HG02571 (cell line): Measurements from ENCODE around the gene ALAS1.
"Not testable (repeated sequence)": the region's sequence is repeated elsewhere in the genome, so short reads cannot be mapped to it uniquely, and the experiment has no call there.

ENCODE experiments used
- ATAC-seq: cut with Tn5 transposase; IDR thresholded peaks from one replicate; pipeline ENCODE4 v1.9.1; 2021; ENCODE audit warnings: mild to moderate bottlenecking, moderate library complexity; ENCODE audit not compliant: unreplicated experiment

The ALAS1 gene

GRCh38 chr3:52176180-52176752, 21.7 kb upstream of the ALAS1 start:
- no peak for ATAC-seq

- no peak for ATAC-seq
Measured at GRCh38 chr3:52176951-52177700, 20.8 kb upstream of the ALAS1 start.

- ATAC-seq, result no peak
Measured at GRCh38 chr3:52177701-52178042, 20.3 kb upstream of the ALAS1 start.

GRCh38 chr3:52178126-52178525, 19.8 kb upstream of the ALAS1 start:
- not testable (repeated sequence) for ATAC-seq

- no peak for ATAC-seq
Measured at GRCh38 chr3:52178537-52178936, 19.4 kb upstream of the ALAS1 start.

- ATAC-seq, result no peak
Measured at GRCh38 chr3:52181543-52181942, 16.4 kb upstream of the ALAS1 start.

- no peak for ATAC-seq
Measured at GRCh38 chr3:52182196-52182595, 15.8 kb upstream of the ALAS1 start.

GRCh38 chr3:52182691-52183090, 15.3 kb upstream of the ALAS1 start:
- no peak for ATAC-seq

- no peak for ATAC-seq
Measured at GRCh38 chr3:52183786-52184445, 14.0 kb upstream of the ALAS1 start.

- no peak for ATAC-seq
Measured at GRCh38 chr3:52184690-52185089, 13.3 kb upstream of the ALAS1 start.

- ATAC-seq, result no peak
Measured at GRCh38 chr3:52185311-52185710, 12.6 kb upstream of the ALAS1 start.

- ATAC-seq, result no peak
Measured at GRCh38 chr3:52185837-52186236, 12.1 kb upstream of the ALAS1 start.

GRCh38 chr3:52186729-52187128, 11.2 kb upstream of the ALAS1 start:
- no peak for ATAC-seq

GRCh38 chr3:52188556-52188955, 9.4 kb upstream of the ALAS1 start:
- no peak for ATAC-seq

- no peak for ATAC-seq
Measured at GRCh38 chr3:52190294-52191074, 7.5 kb upstream of the ALAS1 start.

- ATAC-seq, result no peak
Measured at GRCh38 chr3:52191663-52192062, 6.3 kb upstream of the ALAS1 start.

- ATAC-seq, result no peak
Measured at GRCh38 chr3:52193065-52193464, 4.9 kb upstream of the ALAS1 start.

- ATAC-seq, result no peak
Measured at GRCh38 chr3:52194485-52195290, 3.3 kb upstream of the ALAS1 start.

GRCh38 chr3:52195291-52195597, 2.7 kb upstream of the ALAS1 start:
- ATAC-seq, result no peak

- ATAC-seq, result no peak
Measured at GRCh38 chr3:52195823-52196331, 2.1 kb upstream of the ALAS1 start.

GRCh38 chr3:52196977-52197376, 983 bp upstream of the ALAS1 start:
- no peak for ATAC-seq
